Prostate gland (tissue), 2 donors: ENCODE measurements around the gene GRM8. TPM values are rescaled to one million over a fixed set of nuclear protein-coding genes. Genes with fewer than 3 reads are reported as not detected.
"Not testable (repeated sequence)": the region's sequence is repeated elsewhere in the genome, so short reads cannot be mapped to it uniquely, and the experiment has no call there.

Experiments used
- DNase-seq: peaks from one replicate; pipeline ENCODE4 v3.0.0-alpha.2; 2019; ENCODE audit warnings: low spot score
- H3K27ac ChIP-seq, 2 donors: fragments of 200-600 bp; sonication (generic); 2 replicates each; pipeline ENCODE4 v1.5.1; 2017 to 2019
- H3K27me3 ChIP-seq: fragments of 200-600 bp; sonication (generic); replicated peaks from 2 replicates; pipeline ENCODE4 v1.5.1; 2019; ENCODE audit not compliant: insufficient read depth
- H3K36me3 ChIP-seq, 2 donors: fragments of 200-600 bp; sonication (generic); 1 replicate in 1 of 2; 2 replicates in 1 of 2; pipeline versions ENCODE4 v1.5.1 to v1.8.1; 2017 to 2019
- H3K4me1 ChIP-seq: fragments of 200-600 bp; sonication (generic); replicated peaks from 2 replicates; pipeline ENCODE4 v1.5.1; 2019
- H3K4me3 ChIP-seq, 2 donors: fragments of 200-600 bp; sonication (generic); 2 replicates each; pipeline ENCODE4 v1.5.1; 2017 to 2019
- H3K9me3 ChIP-seq: fragments of 200-600 bp; sonication (generic); 2 replicates; pipeline ENCODE4 v1.5.1; 2017
- CTCF ChIP-seq, 4 experiments: fragments of 200-600 bp in 2 of 4; fragments of 450-650 bp in 2 of 4; sonication (generic) in 2 of 4; IDR thresholded peaks; 1 replicate in 3 of 4; 2 replicates in 1 of 4; pipeline ENCODE4 v1.5.1; 2016 to 2019; ENCODE audit warnings: antibody characterized with exemption in 4 of 4, mild to moderate bottlenecking in 2 of 4, moderate library complexity in 2 of 4
- POLR2A ChIP-seq: fragments of 450-650 bp; IDR thresholded peaks from one replicate; pipeline ENCODE4 v1.6.1; 2016; ENCODE audit warnings: antibody characterized with exemption, mild to moderate bottlenecking
- POLR2AphosphoS5 ChIP-seq: sonication (generic); formaldehyde crosslinking; IDR thresholded peaks from one replicate; pipeline ENCODE4 v1.6.1; 2017; ENCODE audit warnings: antibody characterized with exemption
- WGBS: methylation state at CpG from one replicate; pipeline ENCODE4 v1.1.5; 2018; 5-methylcytosine and 5-hydroxymethylcytosine counted together
- intact Hi-C: fragments of 100-400 bp; cut with DNase I; formaldehyde crosslinking; loops from one replicate; pipeline ENCODE4 v1.14.2; 2022
- total RNA-seq, 2 donors: library from RNA; depleted of rRNA; stranded (reverse); fragments of >200 nt; gene quantifications; one replicate each; pipeline ENCODE4 v1.1.0, GENCODE V29; 2016

GRM8 gene
- total RNA-seq, 2 donors from 2014 or later: 1.3 to 3.7 TPM

GRCh38 chr7:126924477-126924876 lies 328.3 kb downstream of the GRM8 start:
- intact Hi-C loops: no loop called here
- H3K36me3 ChIP-seq: no peaks in the 10 kb centered on the region
- no peaks in the 10 kb centered on the region for H3K4me1 ChIP-seq
- DNase-seq: no peak
- TF ChIP-seq CTCF (IDR thresholded peaks at IDR 0.05) (no peak), POLR2AphosphoS5 (no peak), POLR2A (no peak)
- H3K9me3 ChIP-seq: no peaks in the 10 kb centered on the region
- H3K27me3 ChIP-seq: no peaks in the 10 kb centered on the region
- 51% methylated on average over 2 of the region's 2 CpGs for WGBS
- no peak overlapping the region for H3K4me3 ChIP-seq
- H3K27ac ChIP-seq: no peak overlapping the region

- H3K27me3 ChIP-seq, H3K4me1 ChIP-seq, intact Hi-C loops, H3K36me3 ChIP-seq, H3K9me3 ChIP-seq, H3K27ac ChIP-seq, DNase-seq, H3K4me3 ChIP-seq: not testable (repeated sequence)
- WGBS: 92% methylated on average over 4 of the region's 4 CpGs
These were observed 341.1 kb downstream of the GRM8 start for GRCh38 chr7:126911627-126912026.

- H3K27ac ChIP-seq, H3K4me1 ChIP-seq, H3K4me3 ChIP-seq, intact Hi-C loops, H3K27me3 ChIP-seq, H3K36me3 ChIP-seq, DNase-seq, H3K9me3 ChIP-seq: not testable (repeated sequence)
These were observed 344.2 kb downstream of the GRM8 start for GRCh38 chr7:126908564-126908963.

GRCh38 chr7:126907657-126908056 lies 345.1 kb downstream of the GRM8 start:
- H3K4me1 ChIP-seq, H3K36me3 ChIP-seq, intact Hi-C loops, H3K27ac ChIP-seq, DNase-seq, H3K4me3 ChIP-seq, H3K27me3 ChIP-seq, H3K9me3 ChIP-seq: not testable (repeated sequence)
- 86% methylated on average over 6 of the region's 6 CpGs for WGBS

GRCh38 chr7:126905255-126905654 lies 347.5 kb downstream of the GRM8 start:
- H3K9me3 ChIP-seq, H3K27me3 ChIP-seq, H3K36me3 ChIP-seq, intact Hi-C loops, H3K4me1 ChIP-seq, DNase-seq, H3K4me3 ChIP-seq, H3K27ac ChIP-seq: not testable (repeated sequence)
- WGBS: 95% methylated on average over 2 of the region's 2 CpGs

GRCh38 chr7:126901041-126901765 lies 351.5 kb downstream of the GRM8 start:
- H3K36me3 ChIP-seq, intact Hi-C loops, H3K4me3 ChIP-seq, H3K27ac ChIP-seq, DNase-seq, H3K4me1 ChIP-seq, H3K9me3 ChIP-seq, H3K27me3 ChIP-seq: not testable (repeated sequence)
- 58% methylated on average over 6 of the region's 6 CpGs for WGBS

GRCh38 chr7:126887980-126888379 lies 364.8 kb downstream of the GRM8 start:
- H3K4me3 ChIP-seq, intact Hi-C loops, H3K4me1 ChIP-seq, H3K36me3 ChIP-seq, DNase-seq, H3K27me3 ChIP-seq, H3K27ac ChIP-seq, H3K9me3 ChIP-seq: not testable (repeated sequence)
- WGBS: 50% methylated on average over 1 of the region's 1 CpG

GRCh38 chr7:126887560-126887959 lies 365.2 kb downstream of the GRM8 start:
- H3K36me3 ChIP-seq, intact Hi-C loops, H3K27ac ChIP-seq, H3K4me1 ChIP-seq, H3K4me3 ChIP-seq, DNase-seq, H3K9me3 ChIP-seq, H3K27me3 ChIP-seq: not testable (repeated sequence)
- 45% methylated on average over 4 of the region's 4 CpGs for WGBS

- H3K4me1 ChIP-seq, H3K9me3 ChIP-seq, intact Hi-C loops, H3K36me3 ChIP-seq, H3K4me3 ChIP-seq, H3K27ac ChIP-seq, DNase-seq, H3K27me3 ChIP-seq: not testable (repeated sequence)
- 100% methylated on average over 1 of the region's 1 CpG for whole genome bisulfite sequencing
These were observed 370.0 kb downstream of the GRM8 start for GRCh38 chr7:126882730-126883129.

- DNase-seq, intact Hi-C loops: not testable (repeated sequence)
- 44% methylated on average over 2 of the region's 2 CpGs for WGBS
These were observed 370.8 kb downstream of the GRM8 start for GRCh38 chr7:126881908-126882307.

More at GRCh38 chr7:126881908-126882307, 370.8 kb downstream of the GRM8 start:
- not testable (repeated sequence) for H3K4me3 ChIP-seq, H3K36me3 ChIP-seq, H3K27me3 ChIP-seq, H3K27ac ChIP-seq, H3K9me3 ChIP-seq, H3K4me1 ChIP-seq
